Right ventricle myocardium superior (tissue), 1 donor: ENCODE measurements around the gene TCN1. TPM values are rescaled to one million over a fixed set of nuclear protein-coding genes. Genes with fewer than 3 reads are reported as not detected.
"Not testable (repeated sequence)": the region's sequence is repeated elsewhere in the genome, so short reads cannot be mapped to it uniquely, and the experiment has no call there.

Source experiments
- ATAC-seq: fragments of 200-7000 bp; cut with Tn5 transposase; one replicate; pipeline ENCODE4 v1.9.1; 2020; ENCODE audit warnings: mild to moderate bottlenecking; ENCODE audit not compliant: poor library complexity
- DNase-seq: peaks from one replicate; pipeline ENCODE4 v3.0.0-alpha.2; 2020
- intact Hi-C: fragments of 100-400 bp; cut with DNase I; formaldehyde crosslinking; loops from one replicate; pipeline ENCODE4 v1.11.2; 2022
- total RNA-seq: library from RNA; stranded (reverse); fragmentation: NEBNext Ultra II Directional; extraction: Animal tissue kit (Norgen Biotek cat#: 25700); gene quantifications from one replicate; pipeline ENCODE4 v1.2.1, GENCODE V29; 2021
- donor health status: DM: no; HTN: yes; CAD: no; lungs with severe emphysema.

The TCN1 gene
- total RNA-seq, 1 donor from 2014 or later = not detected

DNA sequence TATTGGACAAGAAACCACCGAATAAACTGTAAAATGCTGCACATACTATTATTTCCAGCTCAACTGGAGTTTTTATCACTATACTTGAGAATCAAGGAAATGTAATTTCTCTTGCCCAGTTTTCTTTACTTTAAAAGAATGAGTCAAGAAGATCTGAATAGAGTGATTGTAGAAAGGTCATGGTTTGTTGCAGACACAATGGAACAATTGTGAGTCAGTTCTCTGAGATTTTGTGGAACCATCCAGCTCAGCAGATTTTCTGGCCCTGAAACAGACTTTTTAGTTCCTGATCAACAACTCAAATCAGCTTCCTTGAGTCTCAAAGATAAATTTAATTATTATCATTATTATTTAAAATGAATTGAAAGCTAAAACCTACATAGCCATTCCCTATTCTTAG, 1.3 kb downstream of the TCN1 start:
- no peak for ATAC-seq
- intact Hi-C loops = no loop called here

DNA sequence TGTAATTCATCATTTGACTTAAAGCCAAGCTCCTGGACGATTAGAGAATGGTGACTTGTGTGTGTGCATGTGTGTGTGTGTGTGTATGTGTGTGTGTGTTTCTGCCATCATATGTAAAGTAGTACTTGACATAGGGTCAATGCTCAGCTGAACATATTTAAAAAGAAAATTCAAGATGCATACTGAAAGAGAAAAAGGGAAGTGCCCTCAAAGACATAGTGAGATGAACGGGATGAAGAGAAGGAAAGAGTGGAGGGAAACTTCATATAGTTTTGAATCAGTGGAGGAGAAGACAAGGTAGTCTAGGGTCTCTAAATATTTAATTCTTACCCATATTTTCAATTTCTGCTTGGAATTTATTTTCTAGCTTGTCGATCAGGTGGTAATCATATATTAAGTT, 4.0 kb downstream of the TCN1 start:
- DNase-seq (no peak), ATAC-seq (no peak)
- intact Hi-C loops = no loop called here

More for the DNA sequence above, 1.3 kb downstream of the TCN1 start:
- DNase-seq = no peak

DNA sequence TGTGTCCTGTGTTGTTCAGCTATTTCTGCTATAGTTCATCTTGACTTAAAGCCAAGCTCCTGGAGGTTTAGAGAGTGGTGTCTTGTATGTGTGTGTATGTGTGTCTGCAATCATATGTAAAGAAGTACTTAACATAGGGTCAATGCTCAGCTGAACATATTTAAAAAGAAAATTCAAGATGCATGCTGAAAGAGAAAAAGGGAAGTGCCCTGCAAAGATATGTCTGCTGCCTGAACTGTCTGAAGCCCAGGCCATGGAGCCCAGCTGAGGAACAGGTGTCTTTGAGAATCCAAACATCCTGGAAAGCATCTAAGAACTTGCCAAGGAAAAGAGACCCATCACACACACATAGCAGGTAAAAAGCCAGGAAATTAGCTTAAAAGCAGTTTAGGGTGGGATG, 6.6 kb downstream of the TCN1 start:
- intact Hi-C loops = no loop called here
- ATAC-seq = no peak

DNA sequence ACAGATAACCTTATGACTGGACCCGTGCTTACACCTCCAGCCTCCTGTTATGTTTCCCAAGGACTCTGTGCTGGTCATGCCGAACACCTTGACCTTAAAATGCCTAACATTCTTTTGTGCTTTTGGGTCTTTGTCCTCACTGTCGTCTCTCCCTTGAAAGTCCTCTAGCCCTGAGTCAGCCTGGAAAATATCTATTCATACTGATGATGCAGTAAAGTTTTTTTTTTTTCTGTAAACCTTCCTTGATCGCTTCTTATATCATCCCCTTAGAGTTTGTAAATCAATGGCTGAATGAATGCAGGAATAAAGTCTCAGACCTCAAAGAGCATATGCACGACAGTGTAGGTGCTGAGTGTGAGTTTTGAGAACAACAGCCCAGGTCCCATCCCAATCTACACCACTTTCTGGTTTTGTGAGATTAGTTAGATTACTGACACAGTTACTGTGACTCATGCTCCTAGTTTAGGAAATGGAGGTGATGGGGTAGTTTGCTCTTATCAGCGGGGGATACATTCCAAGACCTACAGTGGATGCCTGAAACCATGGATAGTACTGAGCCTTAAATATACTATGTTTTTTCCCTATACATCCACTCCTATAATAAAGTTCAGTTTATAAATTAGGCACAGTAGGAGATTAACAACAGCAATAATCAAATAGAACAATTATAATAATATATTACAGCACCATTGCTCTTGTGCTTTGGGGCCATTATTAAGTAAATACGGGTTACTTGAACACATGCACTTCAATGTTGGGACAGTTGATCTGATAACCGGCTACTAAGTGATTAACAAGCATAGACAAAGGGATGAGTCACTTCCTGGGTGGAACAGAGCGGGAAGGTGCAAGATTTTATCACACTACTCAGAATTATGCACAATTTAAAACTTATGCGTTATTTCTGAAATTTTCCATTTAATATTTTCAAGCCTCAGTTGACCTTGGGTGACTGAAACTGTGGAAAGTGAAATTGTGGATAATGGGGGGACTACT, 8.6 kb downstream of the TCN1 start:
- DNase-seq (no peak), ATAC-seq (no peak)
- intact Hi-C loops = no loop called here

More for the DNA sequence above, 6.6 kb downstream of the TCN1 start:
- no peak for DNase-seq

DNA sequence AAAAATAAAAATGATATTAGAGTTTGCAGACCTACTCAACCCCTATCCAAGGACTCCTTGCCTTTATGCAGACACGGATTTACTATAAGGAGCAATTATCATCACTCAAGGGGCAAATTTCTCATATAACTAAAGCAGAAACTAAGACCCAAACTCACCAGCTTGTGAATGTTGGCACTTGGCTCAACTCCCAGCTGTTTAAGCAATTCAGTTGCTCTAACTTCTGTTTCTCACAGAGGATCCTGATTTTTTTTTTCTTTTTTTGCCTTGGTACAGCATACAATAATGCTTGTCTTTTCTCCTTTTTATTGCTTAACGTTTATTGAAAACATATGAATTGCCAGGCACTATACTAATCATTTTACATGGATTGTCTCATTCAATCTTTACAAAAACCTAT, 11.4 kb downstream of the TCN1 start:
- no peak for ATAC-seq
- no peak for DNase-seq
- intact Hi-C loops = no loop called here

DNA sequence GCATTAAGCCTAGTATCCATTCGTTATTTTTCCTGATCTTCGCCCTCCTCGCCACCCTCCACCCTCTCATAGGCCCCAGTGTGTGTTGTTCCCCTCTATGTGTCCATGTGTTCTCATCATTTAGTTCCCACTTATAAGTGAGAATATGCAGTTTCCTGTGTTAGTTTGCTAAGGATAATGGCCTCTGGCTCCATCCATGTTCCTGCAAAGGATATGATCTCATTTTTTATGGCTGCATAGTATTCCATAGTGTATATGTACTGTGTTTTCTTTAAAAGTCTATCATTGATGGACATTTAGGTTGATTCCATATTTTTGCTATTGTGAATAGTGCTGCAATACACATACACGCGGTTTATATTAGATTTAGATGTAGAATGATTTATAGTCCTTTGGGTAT, 14.9 kb downstream of the TCN1 start:
- intact Hi-C loops, ATAC-seq, DNase-seq: not testable (repeated sequence)

DNA sequence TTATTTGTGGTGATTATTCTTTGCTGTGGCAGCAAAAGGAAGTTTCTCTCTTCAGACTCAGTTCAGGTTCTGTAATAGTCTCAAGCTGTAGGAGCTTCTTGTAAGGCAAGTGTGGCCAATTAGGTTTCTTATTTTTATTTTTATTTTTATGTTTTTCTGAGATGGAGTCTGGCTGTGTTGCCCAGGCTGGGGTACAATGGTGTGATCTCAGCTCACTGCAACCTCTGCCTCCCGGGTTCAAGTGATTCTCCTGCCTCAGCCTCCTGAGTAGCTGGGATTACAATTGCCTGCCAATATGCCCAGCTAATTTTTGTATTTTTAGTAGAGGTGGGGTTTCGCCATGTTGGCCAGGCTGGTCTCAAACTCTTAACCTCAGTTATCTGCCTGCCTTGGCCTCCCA, 16.7 kb downstream of the TCN1 start:
- DNase-seq, ATAC-seq, intact Hi-C loops: not testable (repeated sequence)

DNA sequence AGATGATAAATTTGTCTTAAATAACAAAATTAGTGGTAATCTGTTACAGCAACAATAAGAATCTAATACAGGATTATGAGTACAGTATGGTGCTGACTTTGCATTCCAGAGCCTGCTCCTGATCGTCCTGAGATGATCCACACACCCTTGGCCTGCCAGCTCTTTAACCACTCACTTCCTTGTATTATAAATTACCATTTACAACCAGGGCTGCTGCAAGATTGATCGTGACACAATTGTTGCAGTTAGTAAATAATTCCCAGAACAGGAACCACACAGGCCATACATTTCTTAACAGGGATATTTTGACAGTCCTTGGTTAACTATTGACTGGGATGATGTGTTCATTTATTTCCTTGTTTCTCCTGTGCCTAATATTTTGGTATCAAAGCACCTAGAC, 17.2 kb downstream of the TCN1 start:
- ATAC-seq (no peak), DNase-seq (no peak)
- intact Hi-C loops = no loop called here

DNA sequence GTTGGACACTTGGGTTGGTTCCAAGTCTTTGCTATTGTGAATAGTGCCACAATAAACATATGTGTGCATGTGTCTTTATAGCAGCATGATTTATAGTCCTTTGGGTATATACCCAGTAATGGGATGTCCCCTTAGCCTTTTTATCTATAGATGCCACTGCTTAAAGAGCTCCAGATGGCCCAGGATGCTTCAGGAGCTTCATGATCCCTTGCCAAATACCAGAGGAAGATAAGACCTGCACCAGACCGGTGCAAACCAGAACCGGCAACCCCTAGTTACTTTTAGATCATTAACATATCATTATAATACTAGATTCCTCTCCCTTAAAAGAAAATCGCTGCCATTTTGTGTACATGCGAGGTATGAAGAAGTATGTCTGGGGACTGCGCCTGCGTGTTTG, 17.8 kb downstream of the TCN1 start:
- intact Hi-C loops, DNase-seq, ATAC-seq: not testable (repeated sequence)

DNA sequence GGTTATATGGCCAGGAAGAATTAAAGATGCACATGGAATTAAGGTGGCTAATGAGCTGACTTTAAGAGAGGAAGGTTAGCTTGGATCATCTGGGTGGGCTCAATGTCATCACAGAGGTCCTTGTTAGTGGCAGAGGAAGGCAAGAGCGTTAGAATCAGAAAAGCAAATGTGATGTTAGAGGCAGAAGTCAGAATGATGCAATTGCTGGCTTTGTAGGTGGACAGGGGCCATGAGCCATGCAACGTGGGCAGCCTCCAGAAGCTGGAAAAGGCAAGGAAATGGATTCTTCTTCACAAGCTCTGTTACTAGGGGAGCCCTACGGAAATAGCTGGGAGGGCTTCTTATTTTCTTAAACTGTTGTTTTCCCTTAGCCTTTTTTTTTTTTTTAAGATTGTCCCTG, 18.7 kb downstream of the TCN1 start:
- DNase-seq (no peak), ATAC-seq (no peak)
- intact Hi-C loops = no loop called here

DNA sequence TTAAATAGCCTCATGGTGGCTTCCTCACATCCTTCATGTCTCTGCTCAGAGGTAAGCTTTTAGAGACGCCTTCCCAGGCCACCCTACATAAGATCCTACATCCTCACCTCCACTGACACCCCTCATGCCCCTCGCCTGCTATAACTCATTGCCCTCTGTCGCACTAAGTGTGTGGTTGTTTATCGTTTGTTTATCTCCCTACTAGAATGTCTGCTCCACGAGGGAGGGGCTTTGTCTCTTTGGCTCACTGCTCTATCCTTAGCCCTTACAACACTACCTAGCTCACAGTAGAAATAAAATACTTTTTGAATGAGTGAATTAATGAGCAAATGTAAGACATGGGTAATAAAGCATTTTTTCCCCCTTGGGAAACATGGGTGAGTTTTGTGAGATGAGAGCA, 19.7 kb downstream of the TCN1 start:
- ATAC-seq (no peak), DNase-seq (no peak)
- intact Hi-C loops = no loop called here

DNA sequence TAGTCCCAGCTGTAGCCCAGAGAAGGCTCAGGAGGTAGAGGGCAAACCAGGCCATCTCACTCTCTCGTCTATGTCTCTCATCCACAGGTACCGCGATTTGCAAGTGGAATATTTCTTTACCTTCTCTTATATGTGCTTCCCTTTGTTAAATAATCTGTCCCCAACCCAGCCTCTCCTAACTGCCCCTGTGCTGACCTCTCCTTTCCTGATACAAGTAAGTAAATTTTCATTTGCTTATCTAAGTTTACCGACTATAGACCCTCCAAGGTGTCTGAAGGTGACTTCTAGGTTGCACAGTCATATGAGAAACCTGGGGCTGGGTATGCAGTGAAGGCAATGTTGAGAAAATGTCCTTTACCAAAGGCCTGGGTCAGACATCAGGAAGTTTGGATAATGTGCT, 20.9 kb downstream of the TCN1 start, which contains the start of gene CBLIF:
Gene CBLIF (minus strand): TSS at position 101 of the 400 bp plus-strand sequence. CDS start 46 bp downstream, at position 55.
- no peak for ATAC-seq
- intact Hi-C loops = no loop called here
- DNase-seq = no peak

DNA sequence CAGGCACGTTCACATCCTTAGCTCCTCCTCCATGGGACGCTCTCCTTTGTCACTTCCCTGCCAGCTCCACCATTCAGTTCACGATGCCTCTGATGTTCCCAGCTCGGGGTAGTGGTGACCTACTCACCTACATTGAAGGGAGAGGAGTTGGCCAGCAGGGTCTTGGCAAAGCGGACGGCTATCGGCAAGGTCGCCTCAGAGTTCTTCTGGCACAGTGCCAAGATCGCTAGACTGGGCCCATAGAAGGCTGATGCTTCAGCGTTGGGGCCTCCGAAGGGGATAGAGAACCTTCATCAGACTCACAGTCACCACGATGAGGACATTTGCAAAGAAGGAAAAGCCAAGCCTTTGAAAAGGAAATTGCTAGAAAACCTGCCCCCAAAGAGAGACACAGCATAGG, 24.0 kb downstream of the TCN1 start:
- DNase-seq (no peak), ATAC-seq (no peak)
- intact Hi-C loops = no loop called here

DNA sequence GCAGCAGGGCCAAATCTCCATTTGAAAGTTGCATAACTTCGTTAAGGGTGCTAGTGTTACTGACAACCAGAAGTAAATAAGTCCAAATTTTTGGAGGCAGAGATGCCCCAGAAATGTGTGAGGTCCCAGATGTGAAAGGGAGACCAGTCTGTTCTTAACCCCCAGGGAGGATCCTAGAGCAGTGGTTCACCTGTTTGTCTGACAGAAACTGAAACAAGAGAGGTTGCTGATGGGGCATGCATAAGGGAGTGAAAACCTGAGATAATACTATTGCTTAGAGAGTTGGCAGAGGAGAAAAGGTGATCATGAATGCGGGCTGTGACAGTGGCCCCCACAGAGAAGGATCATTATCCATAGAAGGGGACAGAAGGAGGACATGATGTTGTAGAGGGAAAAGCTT, 24.8 kb downstream of the TCN1 start:
- intact Hi-C loops = no loop called here
- DNase-seq (no peak), ATAC-seq (no peak)

DNA sequence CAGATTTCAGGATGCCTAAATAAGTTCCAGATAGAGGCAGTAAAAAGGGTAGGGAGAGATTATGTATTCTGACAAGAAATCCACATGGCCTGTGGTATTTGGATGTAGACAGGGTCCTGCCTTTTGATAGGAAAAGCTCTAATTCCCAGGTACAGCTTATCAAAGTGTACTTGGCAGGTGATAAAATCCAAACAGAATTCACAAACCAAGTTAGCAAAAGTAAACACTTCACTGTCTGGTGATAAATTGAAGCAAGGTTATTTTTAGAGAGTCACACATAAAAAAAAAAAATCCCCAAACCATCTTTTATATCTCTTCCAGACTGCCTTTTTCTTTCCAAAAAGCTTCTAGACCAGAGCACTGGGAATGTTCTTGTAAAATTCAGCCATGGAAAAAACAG, 26.7 kb downstream of the TCN1 start:
- no peak for DNase-seq
- intact Hi-C loops = no loop called here
- ATAC-seq = no peak

DNA sequence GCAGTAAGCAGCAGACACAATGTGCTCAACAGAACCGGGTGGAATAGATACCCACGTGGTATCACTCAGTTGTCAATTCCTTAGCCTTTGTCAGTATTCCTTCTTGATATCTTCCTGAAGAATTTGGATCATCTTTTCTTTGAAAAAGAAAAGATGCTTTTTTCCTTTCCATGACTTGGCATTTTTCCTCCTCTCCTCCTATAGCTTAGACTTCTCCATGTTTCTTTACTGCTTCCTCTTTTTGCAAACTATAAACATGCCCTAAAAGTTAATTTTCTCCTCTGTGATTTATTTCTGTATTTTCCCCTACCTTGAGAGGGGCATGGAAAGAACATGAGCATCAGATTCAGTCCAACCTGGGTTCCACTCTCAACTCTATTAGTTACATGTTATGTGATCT, 32.7 kb downstream of the TCN1 start:
- intact Hi-C loops = no loop called here

DNA sequence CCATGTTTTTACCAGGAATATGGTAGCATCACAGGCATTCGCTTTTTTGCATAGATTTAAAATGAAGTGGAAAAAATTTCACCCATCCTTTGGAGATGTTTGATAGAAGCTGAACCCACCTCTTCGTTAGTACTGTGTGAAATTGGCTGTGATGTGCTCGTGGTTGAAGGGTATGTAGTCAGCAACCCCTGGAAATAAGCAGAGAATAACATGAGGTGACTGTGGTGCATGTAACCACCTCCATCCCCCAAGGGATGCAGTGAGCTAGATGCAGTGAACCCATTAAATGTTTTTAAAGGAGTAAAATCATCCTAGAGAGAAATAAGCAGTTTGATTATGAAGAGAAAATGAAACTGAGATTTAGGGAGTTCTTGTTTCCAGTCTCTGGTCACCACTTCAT, 36.9 kb downstream of the TCN1 start:
- intact Hi-C loops = loop anchor here (10.0 kb wide), 2 partner anchors 295 to 365 kb away; no protein-coding TSS in a partner anchor
- no peak for DNase-seq
- no peak for ATAC-seq

More for the DNA sequence above, 32.7 kb downstream of the TCN1 start:
- no peak for DNase-seq
- ATAC-seq = no peak

DNA sequence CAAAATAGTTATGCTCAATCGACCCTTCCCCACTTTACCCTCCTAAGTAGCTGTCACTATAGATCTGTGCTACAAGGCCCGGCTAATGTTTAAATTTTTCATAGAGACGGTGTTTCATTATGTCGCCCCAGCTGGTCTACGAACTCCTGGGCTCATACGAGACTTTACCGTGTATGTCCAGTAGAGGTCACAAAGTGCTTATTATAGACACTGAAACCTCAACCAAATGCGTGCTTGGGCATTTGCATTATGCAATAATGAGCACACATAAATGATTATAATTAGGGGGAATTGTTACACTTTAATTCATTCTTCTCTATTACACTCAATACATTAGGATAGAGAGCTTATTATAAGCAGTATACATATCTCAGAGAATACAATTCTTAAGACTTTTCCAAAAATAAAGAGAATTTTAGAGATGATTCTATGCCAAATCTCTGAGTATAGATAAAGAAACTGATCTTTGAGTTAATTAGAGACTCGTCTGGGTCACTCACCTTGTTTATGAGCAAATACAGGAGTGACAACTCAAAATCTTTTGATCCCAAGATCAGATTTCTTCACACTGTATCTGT, 43.2 kb downstream of the TCN1 start:
- DNase-seq (no peak), ATAC-seq (peak; percentile 82)
- intact Hi-C loops = loop anchor here (10.0 kb wide), 2 partner anchors 302 to 372 kb away; no protein-coding TSS in a partner anchor

DNA sequence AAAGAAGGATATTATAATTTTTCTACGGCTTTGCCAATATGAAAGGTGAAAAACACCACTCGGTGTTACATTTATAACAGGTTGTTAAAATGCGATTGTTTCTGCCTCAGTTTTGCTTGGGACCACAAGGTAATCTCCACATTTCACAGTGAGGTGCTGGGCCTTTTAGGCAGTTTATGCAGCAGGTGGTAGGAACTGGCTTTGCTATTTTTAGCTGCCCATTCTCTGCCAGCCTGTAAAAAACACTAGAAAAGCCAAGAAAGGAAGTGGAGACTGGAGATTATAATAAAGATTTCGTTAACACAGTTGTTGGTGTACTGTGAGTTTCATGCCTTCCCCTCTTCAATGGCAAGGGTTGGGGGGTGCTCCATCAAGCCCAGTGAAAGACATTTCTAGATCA, 47.7 kb downstream of the TCN1 start:
- intact Hi-C loops = no loop called here
- ATAC-seq (no peak), DNase-seq (no peak)

DNA sequence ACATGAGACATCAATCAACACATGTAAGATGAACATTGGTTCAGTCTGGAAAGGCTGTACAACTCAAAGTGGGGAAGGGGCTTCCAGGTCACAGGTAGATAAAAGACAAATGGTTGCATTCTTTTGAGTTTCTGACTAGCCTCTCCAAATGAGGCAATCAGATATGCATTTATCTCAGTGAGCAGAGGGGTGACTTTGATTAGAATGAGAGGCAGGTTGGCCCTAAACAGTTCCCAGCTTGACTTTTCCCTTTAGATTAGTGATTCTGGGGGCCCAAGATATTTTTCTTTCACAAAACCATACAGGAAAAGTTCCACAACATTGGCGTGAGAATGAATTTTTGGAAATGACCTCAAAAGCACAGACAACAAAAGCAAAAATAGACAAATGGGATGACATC, 49.9 kb downstream of the TCN1 start:
- DNase-seq, intact Hi-C loops, ATAC-seq: not testable (repeated sequence)
